Natural killer cell (primary cell): ENCODE measurements around the gene GFRA1. TPM values are rescaled to one million over a fixed set of nuclear protein-coding genes. Genes with fewer than 3 reads are reported as not detected.

ENCODE experiments used
- ATAC-seq, 3 donors: fragments of 150-1000 bp in 2 of 3; fragments of 200-7000 bp in 1 of 3; cut with Tn5 transposase; 1 replicate in 1 of 3; 2 replicates in 2 of 3; pipeline ENCODE4 v1.10.0; 2021; ENCODE audit warnings: mild to moderate bottlenecking in 2 of 3, moderate library complexity in 2 of 3
- DNase-seq, 2 donors: peaks; one replicate each; pipeline versions ENCODE4 v3.0.0 to v3.0.0-alpha.2; 2013 to 2021; ENCODE audit warnings: mixed read lengths in 1 of 2
- H3K27ac ChIP-seq: one replicate; pipeline ENCODE4 v1.5.1; 2013; ENCODE audit warnings: mild to moderate bottlenecking, low read length
- H3K27me3 ChIP-seq: one replicate; pipeline ENCODE4 v1.6.1; 2013; ENCODE audit warnings: low read length; ENCODE audit not compliant: control insufficient read depth, insufficient read depth
- H3K36me3 ChIP-seq: one replicate; pipeline ENCODE4 v1.6.1; 2013; ENCODE audit warnings: low read length; ENCODE audit not compliant: control insufficient read depth, insufficient read depth
- H3K4me1 ChIP-seq: one replicate; pipeline ENCODE4 v1.6.1; 2013; ENCODE audit warnings: low read length; ENCODE audit not compliant: control insufficient read depth, insufficient read depth
- H3K4me3 ChIP-seq: one replicate; pipeline ENCODE4 v1.5.1; 2013; ENCODE audit warnings: low read length
- H3K9me3 ChIP-seq: one replicate; pipeline ENCODE4 v1.6.1; 2013; ENCODE audit warnings: low read length; ENCODE audit not compliant: control insufficient read depth, insufficient read depth
- H3K27ac Mint-ChIP-seq, 2 donors: one replicate each; pipeline ENCODE4 v1.8.0; 2022; ENCODE audit warnings: mild to moderate bottlenecking in 2 of 2, mixed read lengths in 2 of 2, moderate library complexity in 1 of 2
- H3K27me3 Mint-ChIP-seq, 2 donors: one replicate each; pipeline ENCODE4 v1.8.0; 2022; ENCODE audit warnings: low read depth in 2 of 2, mixed read lengths in 2 of 2
- H3K36me3 Mint-ChIP-seq: one replicate; pipeline ENCODE4 v1.8.0; 2022; ENCODE audit warnings: mixed read lengths
- H3K4me1 Mint-ChIP-seq, 2 donors: one replicate each; pipeline ENCODE4 v1.8.0; 2022; ENCODE audit warnings: mixed read lengths in 2 of 2
- H3K4me3 Mint-ChIP-seq: one replicate; pipeline ENCODE4 v1.8.0; 2022; ENCODE audit warnings: mild to moderate bottlenecking, moderate library complexity, mixed read lengths
- H3K9me3 Mint-ChIP-seq, 2 donors: one replicate each; pipeline ENCODE4 v1.8.0; 2022; ENCODE audit warnings: mixed read lengths in 2 of 2
- CTCF ChIP-seq: fragments of 200-600 bp; IDR thresholded peaks from one replicate; pipeline ENCODE4 v1.8.0; 2022; ENCODE audit warnings: antibody characterized with exemption
- WGBS: methylation state at CpG from one replicate; pipeline ENCODE4 v1.1.7; 2013; ENCODE audit warnings: missing lambda C conversion rate; ENCODE audit not compliant: insufficient coverage; 5-methylcytosine and 5-hydroxymethylcytosine counted together
- intact Hi-C: fragments of 100-400 bp; cut with micrococcal nuclease; formaldehyde crosslinking; loops from one replicate; pipeline ENCODE4 v1.14.2; 2022
- total RNA-seq, 4 donors: library from RNA; stranded (reverse); fragments of 120-200 nt in 1 of 4; gene quantifications; one replicate each; pipeline versions ENCODE4 v1.2.3 to v1.2.4, GENCODE V29; 2013 to 2022

GFRA1 gene
- total RNA-seq, 3 donors from 2014 or later (not counting 1 experiment from before 2014, with no cell fraction given), result not detected

GRCh38 chr10:116083226-116083762 is 189.7 kb downstream of the GFRA1 start:
- intact Hi-C loops, result no loop called here
- no peaks in the 10 kb centered on the region for H3K4me1 Mint-ChIP-seq
- DNase-seq (no peak), ATAC-seq (no peak)
- WGBS, result 90% methylated on average over 8 of the region's 8 CpGs
- H3K4me3 Mint-ChIP-seq, result no peak overlapping the region
- H3K27me3 Mint-ChIP-seq, result no peaks in the 10 kb centered on the region
- Histone ChIP-seq H3K36me3 (no peaks in the 10 kb centered on the region), H3K4me3 (no peak overlapping the region), H3K4me1 (no peaks in the 10 kb centered on the region), H3K9me3 (no peaks in the 10 kb centered on the region), H3K27ac (no peak overlapping the region), H3K27me3 (no peaks in the 10 kb centered on the region)
- H3K9me3 Mint-ChIP-seq, result peaks cover 0 to 2% of the 10 kb centered on the region in 2 donors
- no peak for TF ChIP-seq CTCF
- H3K36me3 Mint-ChIP-seq, result no peaks in the 10 kb centered on the region
- H3K27ac Mint-ChIP-seq, result no peak overlapping the region

GRCh38 chr10:116082762-116083161 is 190.2 kb downstream of the GFRA1 start:
- DNase-seq, result no peak
- Histone ChIP-seq H3K4me1 (no peaks in the 10 kb centered on the region), H3K9me3 (no peaks in the 10 kb centered on the region), H3K36me3 (no peaks in the 10 kb centered on the region), H3K4me3 (no peak overlapping the region), H3K27me3 (no peaks in the 10 kb centered on the region), H3K27ac (no peak overlapping the region)
- H3K4me1 Mint-ChIP-seq, result no peaks in the 10 kb centered on the region
- H3K27me3 Mint-ChIP-seq, result no peaks in the 10 kb centered on the region
- no peak overlapping the region for H3K27ac Mint-ChIP-seq
- no peak for TF ChIP-seq CTCF
- WGBS, result 89% methylated on average over 2 of the region's 3 CpGs
- no peaks in the 10 kb centered on the region for H3K36me3 Mint-ChIP-seq
- ATAC-seq, result no peak
- no peak overlapping the region for H3K4me3 Mint-ChIP-seq
- H3K9me3 Mint-ChIP-seq, result peaks cover 0 to 2% of the 10 kb centered on the region in 2 donors
- intact Hi-C loops, result no loop called here

GRCh38 chr10:116082206-116082605 is 190.8 kb downstream of the GFRA1 start:
- Histone ChIP-seq H3K36me3 (no peaks in the 10 kb centered on the region), H3K4me1 (no peaks in the 10 kb centered on the region), H3K9me3 (no peaks in the 10 kb centered on the region), H3K4me3 (no peak overlapping the region), H3K27ac (no peak overlapping the region), H3K27me3 (no peaks in the 10 kb centered on the region)
- no peak overlapping the region for H3K4me3 Mint-ChIP-seq
- TF ChIP-seq CTCF, result no peak
- no peaks in the 10 kb centered on the region for H3K27me3 Mint-ChIP-seq
- H3K9me3 Mint-ChIP-seq, result peaks cover 0 to 2% of the 10 kb centered on the region in 2 donors
- no peak overlapping the region for H3K27ac Mint-ChIP-seq
- DNase-seq, result no peak
- 86% methylated on average over 8 of the region's 8 CpGs for WGBS
- intact Hi-C loops, result no loop called here
- no peaks in the 10 kb centered on the region for H3K36me3 Mint-ChIP-seq
- H3K4me1 Mint-ChIP-seq, result no peaks in the 10 kb centered on the region
- no peak for ATAC-seq

- Mint-ChIP-seq H3K9me3 (peaks cover 0 to under 1% of the 10 kb centered on the region in 2 donors), H3K27ac (no peak overlapping the region), H3K36me3 (no peaks in the 10 kb centered on the region), H3K27me3 (no peaks in the 10 kb centered on the region), H3K4me3 (no peak overlapping the region), H3K4me1 (no peaks in the 10 kb centered on the region)
- Histone ChIP-seq H3K27me3 (no peaks in the 10 kb centered on the region), H3K9me3 (no peaks in the 10 kb centered on the region), H3K4me1 (no peaks in the 10 kb centered on the region), H3K4me3 (no peak overlapping the region), H3K36me3 (no peaks in the 10 kb centered on the region), H3K27ac (no peak overlapping the region)
- ATAC-seq, result no peak
- WGBS, result 74% methylated on average over 4 of the region's 4 CpGs
- no peak for DNase-seq
- intact Hi-C loops, result no loop called here
- no peak for TF ChIP-seq CTCF
These were observed 192.5 kb downstream of the GFRA1 start for GRCh38 chr10:116080553-116080952.
